Measurements from ENCODE around the gene SLC16A11.
"Not testable (repeated sequence)": the region's sequence is repeated elsewhere in the genome, so short reads cannot be mapped to it uniquely, and the experiment has no call there.

Gene SLC16A11

DNA sequence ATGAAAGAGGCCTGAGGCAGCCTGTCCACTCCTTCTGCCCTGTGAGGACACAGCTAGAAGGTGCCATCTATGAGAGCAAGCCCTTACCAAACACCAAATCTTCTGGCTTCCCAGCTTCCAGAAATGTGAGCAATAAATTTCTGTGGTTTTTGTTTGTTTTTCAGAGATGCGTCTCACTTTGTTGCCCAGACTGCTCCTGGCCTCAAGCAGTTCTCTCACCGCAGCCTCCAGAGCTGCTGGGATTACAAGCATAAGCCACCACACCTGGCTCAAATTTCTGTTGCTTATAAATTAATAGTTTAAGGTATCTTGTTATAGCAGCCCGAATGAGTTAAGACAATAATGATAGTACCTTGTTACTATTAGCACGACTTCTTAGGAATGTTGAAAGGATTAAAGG lies 12.5 kb upstream of the SLC16A11 start:
- no peaks in the 10 kb centered on the region for H3K9me3 ChIP-seq (ENCODE audit: control insufficient read depth in 2 of 2, low read length in 2 of 2)
- no peaks in the 10 kb centered on the region for H3K4me1 ChIP-seq (ENCODE audit: control insufficient read depth, insufficient read depth, low read length)
- no peak overlapping the region for H3K9ac ChIP-seq (ENCODE audit: low read length in 2 of 2)
- no peak overlapping the region for H3K27ac ChIP-seq (ENCODE audit: low read length)
- H3K4me3 ChIP-seq (ENCODE audit: low read length in 2 of 2): no peak overlapping the region
- no peaks in the 10 kb centered on the region for H3K36me3 ChIP-seq (ENCODE audit: control insufficient read depth in 2 of 2, insufficient read depth in 2 of 2, low read length in 2 of 2)
- H3K27me3 ChIP-seq (ENCODE audit: control insufficient read depth in 1 of 2, insufficient read depth in 2 of 2, low read length in 2 of 2): peaks cover 3% of the 10 kb centered on the region in 2 donors

DNA sequence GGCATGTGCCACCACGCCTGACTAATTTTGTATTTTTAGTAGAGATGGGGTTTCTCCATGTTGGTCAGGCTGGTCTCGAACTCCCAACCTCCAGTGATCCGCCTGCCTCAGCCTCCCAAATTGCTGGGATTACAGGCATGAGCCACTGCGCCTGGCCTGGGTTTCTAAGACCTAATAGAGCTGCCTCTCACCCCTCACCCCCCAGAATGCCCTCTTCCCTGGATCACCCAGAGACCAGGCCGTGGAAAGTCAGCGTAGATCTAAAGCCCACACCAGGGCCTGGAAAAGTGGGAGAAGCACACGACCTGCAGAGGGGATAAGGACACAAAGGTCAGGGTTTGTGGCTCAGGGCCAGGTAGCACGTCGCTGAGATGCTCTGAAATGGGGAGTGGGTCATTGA lies 6.7 kb upstream of the SLC16A11 start:
- H3K4me3 ChIP-seq (ENCODE audit: low read length in 2 of 2); H3K36me3 ChIP-seq (ENCODE audit: control insufficient read depth in 2 of 2, insufficient read depth in 2 of 2, low read length in 2 of 2); H3K9me3 ChIP-seq (ENCODE audit: control insufficient read depth in 2 of 2, low read length in 2 of 2); H3K27ac ChIP-seq (ENCODE audit: low read length); H3K9ac ChIP-seq (ENCODE audit: low read length in 2 of 2); H3K27me3 ChIP-seq (ENCODE audit: control insufficient read depth in 1 of 2, insufficient read depth in 2 of 2, low read length in 2 of 2): not testable (repeated sequence)
- peaks cover 10% of the 10 kb centered on the region for H3K4me1 ChIP-seq (ENCODE audit: control insufficient read depth, insufficient read depth, low read length)

DNA sequence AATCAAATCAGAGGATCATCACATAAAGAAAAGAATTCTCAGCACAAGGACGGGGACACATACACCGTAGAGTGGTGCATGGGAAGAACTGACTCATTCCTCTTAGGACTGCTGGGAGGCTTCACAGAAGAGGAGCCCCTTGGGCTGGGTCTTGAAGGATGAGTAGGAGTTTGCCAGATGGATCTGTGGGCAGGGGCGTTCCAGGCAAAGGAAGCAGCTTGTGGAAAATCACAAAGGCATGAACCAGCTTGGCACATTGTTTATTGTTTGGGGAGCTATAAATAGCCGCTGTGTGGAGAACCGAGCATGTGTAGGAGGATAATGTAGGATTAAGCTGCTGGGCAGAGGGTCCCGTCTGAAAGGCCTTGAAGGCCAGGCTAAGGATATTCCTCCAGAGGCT lies 5.1 kb upstream of the SLC16A11 start:
- peaks cover 5 to 7% of the 10 kb centered on the region in 2 donors for H3K27me3 ChIP-seq (ENCODE audit: control insufficient read depth in 1 of 2, insufficient read depth in 2 of 2, low read length in 2 of 2)
- no peaks in the 10 kb centered on the region for H3K36me3 ChIP-seq (ENCODE audit: control insufficient read depth in 2 of 2, insufficient read depth in 2 of 2, low read length in 2 of 2)
- H3K4me1 ChIP-seq (ENCODE audit: control insufficient read depth, insufficient read depth, low read length): peaks cover 10% of the 10 kb centered on the region
- no peak overlapping the region for H3K4me3 ChIP-seq (ENCODE audit: low read length in 2 of 2)
- H3K9ac ChIP-seq (ENCODE audit: low read length in 2 of 2): no peak overlapping the region
- no peaks in the 10 kb centered on the region for H3K9me3 ChIP-seq (ENCODE audit: control insufficient read depth in 2 of 2, low read length in 2 of 2)
- no peak overlapping the region for H3K27ac ChIP-seq (ENCODE audit: low read length)

DNA sequence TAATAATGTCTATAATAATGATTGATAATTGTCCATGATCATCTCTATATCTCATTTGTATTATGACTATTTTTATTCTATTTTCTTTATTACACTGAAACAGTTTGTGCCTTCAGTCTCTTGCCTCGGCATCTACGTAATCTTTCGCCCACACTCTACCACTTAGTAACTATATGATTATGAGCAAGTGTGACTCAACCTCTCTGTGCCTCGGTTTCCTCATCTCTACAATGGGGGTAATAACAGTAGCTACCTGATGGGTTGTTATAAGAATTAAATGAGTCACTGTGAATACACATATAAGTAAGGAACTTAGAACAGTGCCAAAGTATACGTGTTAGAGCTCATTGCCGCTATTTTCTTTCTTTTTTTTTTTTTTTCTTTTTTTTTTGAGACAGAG lies 3.7 kb upstream of the SLC16A11 start:
- H3K4me1 ChIP-seq (ENCODE audit: control insufficient read depth, insufficient read depth, low read length): peaks cover 22% of the 10 kb centered on the region

DNA sequence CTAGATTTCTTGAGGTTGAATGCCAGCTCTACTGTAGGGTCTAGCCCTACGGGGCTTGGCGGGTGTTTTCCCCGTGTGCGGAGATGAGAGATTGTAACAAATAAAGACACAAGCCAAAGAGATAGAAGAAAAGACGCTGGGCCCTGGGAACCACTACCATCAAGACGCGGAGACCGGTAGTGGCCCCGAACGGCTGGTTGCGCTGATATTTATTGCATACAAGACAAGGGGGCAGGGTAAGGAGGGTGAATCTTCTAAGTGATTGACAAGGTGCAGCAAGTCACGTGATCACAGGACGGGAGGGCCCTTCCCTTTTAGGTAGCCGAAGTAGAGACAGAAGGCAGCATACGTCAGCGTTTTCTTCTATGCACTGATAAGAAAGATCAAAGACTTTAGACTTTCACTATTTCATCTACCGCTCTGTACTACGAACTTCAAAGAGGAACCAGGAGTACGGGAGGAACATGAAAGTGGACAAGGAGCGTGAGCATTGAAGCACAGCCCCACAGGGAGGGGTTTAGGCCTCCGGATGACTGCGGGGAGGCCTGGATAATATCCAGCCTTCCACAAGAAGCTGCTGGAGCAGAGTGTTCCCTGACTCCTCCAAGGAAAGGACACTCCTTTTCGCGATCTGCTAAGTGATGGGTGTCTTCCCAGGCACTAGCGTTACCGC lies 3.0 kb upstream of the SLC16A11 start:
- peak overlapping the region; percentile 42 to 53 for H3K9ac ChIP-seq (ENCODE audit: low read length in 2 of 2)
- H3K27me3 ChIP-seq (ENCODE audit: control insufficient read depth in 1 of 2, insufficient read depth in 2 of 2, low read length in 2 of 2): peaks cover 24 to 26% of the 10 kb centered on the region in 2 donors
- peak overlapping the region; percentile 61 to 81 for H3K4me3 ChIP-seq (ENCODE audit: low read length in 2 of 2)
- peak overlapping the region; percentile 46 for H3K27ac ChIP-seq (ENCODE audit: low read length)
- H3K4me1 ChIP-seq (ENCODE audit: control insufficient read depth, insufficient read depth, low read length): peaks cover 22% of the 10 kb centered on the region
- H3K36me3 ChIP-seq (ENCODE audit: control insufficient read depth in 2 of 2, insufficient read depth in 2 of 2, low read length in 2 of 2); H3K9me3 ChIP-seq (ENCODE audit: control insufficient read depth in 2 of 2, low read length in 2 of 2): not testable (repeated sequence)

More for the DNA sequence above, 3.7 kb upstream of the SLC16A11 start:
- Histone ChIP-seq H3K4me3 (ENCODE audit: low read length in 2 of 2) (no peak overlapping the region), H3K36me3 (ENCODE audit: control insufficient read depth in 2 of 2, insufficient read depth in 2 of 2, low read length in 2 of 2) (no peaks in the 10 kb centered on the region), H3K9ac (ENCODE audit: low read length in 2 of 2) (peak overlapping the region in 1 of 2 donors; percentile 53), H3K27ac (ENCODE audit: low read length) (no peak overlapping the region), H3K9me3 (ENCODE audit: control insufficient read depth in 2 of 2, low read length in 2 of 2) (no peaks in the 10 kb centered on the region), H3K27me3 (ENCODE audit: control insufficient read depth in 1 of 2, insufficient read depth in 2 of 2, low read length in 2 of 2) (peaks cover 19 to 21% of the 10 kb centered on the region in 2 donors)

DNA sequence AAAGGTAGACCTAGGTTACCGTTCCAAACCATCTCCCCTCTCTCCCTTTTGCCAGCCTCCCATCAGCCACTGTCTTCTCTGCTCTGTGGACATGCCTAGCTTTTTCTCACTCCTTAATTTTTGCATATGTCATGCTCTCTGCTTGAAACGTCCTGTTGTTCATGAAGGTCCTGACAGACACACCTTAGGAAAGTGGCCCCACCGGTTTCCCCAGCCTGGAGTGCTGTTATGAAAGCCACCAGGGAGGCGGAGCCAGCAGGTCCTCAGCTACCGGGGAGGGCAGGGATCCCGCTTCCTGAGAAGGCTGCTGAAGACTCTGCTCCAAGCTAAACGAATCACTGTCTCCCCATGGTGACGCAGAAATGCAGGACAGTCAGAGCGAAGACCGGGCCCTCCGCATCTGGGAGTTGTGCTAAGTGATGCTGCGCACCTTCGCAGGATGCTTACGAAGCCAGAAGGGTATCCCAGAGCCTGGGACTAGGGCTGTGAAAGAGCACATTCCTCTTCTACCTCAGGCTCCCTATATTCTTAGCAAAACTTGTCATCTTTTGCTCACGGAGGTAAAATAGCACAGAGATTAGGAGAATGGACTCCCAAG lies 2.3 kb upstream of the SLC16A11 start:
- no peaks in the 10 kb centered on the region for H3K9me3 ChIP-seq (ENCODE audit: control insufficient read depth in 2 of 2, low read length in 2 of 2)
- peak overlapping the region; percentile 46 for H3K27ac ChIP-seq (ENCODE audit: low read length)
- peaks cover 22% of the 10 kb centered on the region for H3K4me1 ChIP-seq (ENCODE audit: control insufficient read depth, insufficient read depth, low read length)
- peaks cover 27% of the 10 kb centered on the region in 2 donors for H3K27me3 ChIP-seq (ENCODE audit: control insufficient read depth in 1 of 2, insufficient read depth in 2 of 2, low read length in 2 of 2)
- peak overlapping the region; percentile 42 to 53 for H3K9ac ChIP-seq (ENCODE audit: low read length in 2 of 2)
- peak overlapping the region; percentile 61 to 81 for H3K4me3 ChIP-seq (ENCODE audit: low read length in 2 of 2)
- H3K36me3 ChIP-seq (ENCODE audit: control insufficient read depth in 2 of 2, insufficient read depth in 2 of 2, low read length in 2 of 2): no peaks in the 10 kb centered on the region

DNA sequence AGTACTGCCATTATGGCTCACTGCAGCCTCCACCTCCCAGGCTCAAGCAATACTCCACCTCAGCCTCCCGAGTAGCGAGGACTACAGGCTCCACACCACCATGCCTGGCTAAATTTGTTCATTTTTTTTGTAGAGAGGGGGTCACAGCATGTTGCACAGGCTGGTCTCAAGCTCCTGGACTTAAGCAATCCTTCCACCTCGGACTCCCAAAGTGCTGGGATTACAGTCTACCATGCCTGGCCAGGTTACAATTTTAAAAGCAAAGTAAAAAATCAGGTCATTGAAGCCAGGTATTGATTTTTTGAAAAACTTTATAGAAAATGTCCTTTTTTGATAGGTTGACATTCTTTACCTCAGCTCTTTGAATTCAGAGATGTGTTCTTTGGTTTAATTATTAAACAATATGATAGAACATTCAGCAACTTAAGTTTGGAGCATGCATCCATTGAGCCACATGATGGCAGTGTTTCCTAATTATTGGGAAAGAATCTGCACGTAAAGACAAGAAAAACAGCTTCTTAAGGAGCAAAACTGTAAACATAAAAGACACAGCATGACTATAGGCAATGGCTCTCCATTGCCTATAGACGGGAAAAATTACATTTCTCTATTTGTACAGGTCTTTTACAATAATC lies 1.7 kb upstream of the SLC16A11 start:
- peak overlapping the region; percentile 61 to 81 for H3K4me3 ChIP-seq (ENCODE audit: low read length in 2 of 2)
- no peak overlapping the region for H3K27ac ChIP-seq (ENCODE audit: low read length)
- no peaks in the 10 kb centered on the region for H3K9me3 ChIP-seq (ENCODE audit: control insufficient read depth in 2 of 2, low read length in 2 of 2)
- H3K4me1 ChIP-seq (ENCODE audit: control insufficient read depth, insufficient read depth, low read length): peaks cover 22% of the 10 kb centered on the region
- H3K27me3 ChIP-seq (ENCODE audit: control insufficient read depth in 1 of 2, insufficient read depth in 2 of 2, low read length in 2 of 2): peaks cover 27 to 29% of the 10 kb centered on the region in 2 donors
- no peaks in the 10 kb centered on the region for H3K36me3 ChIP-seq (ENCODE audit: control insufficient read depth in 2 of 2, insufficient read depth in 2 of 2, low read length in 2 of 2)
- no peak overlapping the region for H3K9ac ChIP-seq (ENCODE audit: low read length in 2 of 2)

DNA sequence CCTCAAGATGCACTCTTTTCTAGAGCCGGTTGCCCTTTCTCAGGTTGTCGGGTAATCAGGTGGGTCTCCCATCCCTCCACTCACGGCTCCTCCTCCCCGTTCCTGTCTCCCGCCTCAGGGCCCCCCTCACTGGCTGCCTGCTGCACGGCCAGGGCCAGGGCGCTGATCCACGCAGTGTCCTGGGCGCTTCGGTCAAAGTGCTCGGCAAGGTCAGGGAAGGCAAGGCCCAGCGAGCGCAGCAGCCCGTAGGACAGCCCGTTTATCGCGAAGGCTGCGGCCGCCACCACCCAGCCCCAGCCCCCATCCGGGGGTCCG lies 753 bp downstream of the SLC16A11 start:
- Histone ChIP-seq H3K4me1 (ENCODE audit: control insufficient read depth, insufficient read depth, low read length) (peaks cover 22% of the 10 kb centered on the region), H3K9me3 (ENCODE audit: control insufficient read depth in 2 of 2, low read length in 2 of 2) (no peaks in the 10 kb centered on the region), H3K36me3 (ENCODE audit: control insufficient read depth in 2 of 2, insufficient read depth in 2 of 2, low read length in 2 of 2) (no peaks in the 10 kb centered on the region), H3K4me3 (ENCODE audit: low read length in 2 of 2) (peak overlapping the region; percentile 44 to 69), H3K27me3 (ENCODE audit: control insufficient read depth in 1 of 2, insufficient read depth in 2 of 2, low read length in 2 of 2) (peaks cover 27% of the 10 kb centered on the region in 2 donors), H3K27ac (ENCODE audit: low read length) (no peak overlapping the region), H3K9ac (ENCODE audit: low read length in 2 of 2) (peak overlapping the region in 1 of 2 donors; percentile 28)

DNA sequence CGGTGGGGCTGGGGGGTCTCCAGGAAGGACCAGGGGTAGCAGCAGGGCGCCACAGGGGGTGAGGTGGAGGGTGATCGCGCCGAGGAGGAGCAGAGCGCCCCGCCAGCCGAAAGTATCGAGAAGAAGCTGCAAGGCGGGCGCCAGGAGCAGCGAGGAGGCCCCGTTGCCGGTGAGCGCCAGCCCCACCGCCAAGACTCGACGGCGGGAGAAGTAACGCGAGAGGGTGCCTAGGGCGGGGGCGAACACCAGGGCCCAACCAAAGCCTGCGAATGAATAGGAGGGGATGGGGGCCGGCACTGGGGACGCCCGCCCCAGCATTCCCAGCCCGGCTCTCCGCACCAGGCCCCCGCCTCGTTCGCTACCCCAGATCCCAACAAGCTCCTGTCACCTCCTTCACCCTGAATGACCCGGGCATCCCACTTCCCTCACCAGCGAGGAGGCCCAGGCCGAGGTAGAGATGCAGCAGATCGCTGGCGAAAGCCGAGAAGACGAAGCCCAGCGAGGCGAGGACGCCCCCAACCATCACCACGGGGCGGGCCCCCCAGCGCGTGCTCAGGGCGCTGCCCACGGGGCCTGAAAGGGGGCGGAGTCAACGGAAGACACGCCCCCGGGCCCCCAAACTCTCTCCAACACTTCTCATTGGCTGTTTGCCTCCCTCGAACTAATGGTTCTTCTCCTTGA lies 1.3 kb downstream of the SLC16A11 start:
- peaks cover 27% of the 10 kb centered on the region in 2 donors for H3K27me3 ChIP-seq (ENCODE audit: control insufficient read depth in 1 of 2, insufficient read depth in 2 of 2, low read length in 2 of 2)
- H3K27ac ChIP-seq (ENCODE audit: low read length): no peak overlapping the region
- no peaks in the 10 kb centered on the region for H3K9me3 ChIP-seq (ENCODE audit: control insufficient read depth in 2 of 2, low read length in 2 of 2)
- H3K4me1 ChIP-seq (ENCODE audit: control insufficient read depth, insufficient read depth, low read length): peaks cover 22% of the 10 kb centered on the region
- peak overlapping the region in 1 of 2 donors; percentile 28 for H3K9ac ChIP-seq (ENCODE audit: low read length in 2 of 2)
- H3K4me3 ChIP-seq (ENCODE audit: low read length in 2 of 2): peak overlapping the region; percentile 44 to 69
- no peaks in the 10 kb centered on the region for H3K36me3 ChIP-seq (ENCODE audit: control insufficient read depth in 2 of 2, insufficient read depth in 2 of 2, low read length in 2 of 2)

DNA sequence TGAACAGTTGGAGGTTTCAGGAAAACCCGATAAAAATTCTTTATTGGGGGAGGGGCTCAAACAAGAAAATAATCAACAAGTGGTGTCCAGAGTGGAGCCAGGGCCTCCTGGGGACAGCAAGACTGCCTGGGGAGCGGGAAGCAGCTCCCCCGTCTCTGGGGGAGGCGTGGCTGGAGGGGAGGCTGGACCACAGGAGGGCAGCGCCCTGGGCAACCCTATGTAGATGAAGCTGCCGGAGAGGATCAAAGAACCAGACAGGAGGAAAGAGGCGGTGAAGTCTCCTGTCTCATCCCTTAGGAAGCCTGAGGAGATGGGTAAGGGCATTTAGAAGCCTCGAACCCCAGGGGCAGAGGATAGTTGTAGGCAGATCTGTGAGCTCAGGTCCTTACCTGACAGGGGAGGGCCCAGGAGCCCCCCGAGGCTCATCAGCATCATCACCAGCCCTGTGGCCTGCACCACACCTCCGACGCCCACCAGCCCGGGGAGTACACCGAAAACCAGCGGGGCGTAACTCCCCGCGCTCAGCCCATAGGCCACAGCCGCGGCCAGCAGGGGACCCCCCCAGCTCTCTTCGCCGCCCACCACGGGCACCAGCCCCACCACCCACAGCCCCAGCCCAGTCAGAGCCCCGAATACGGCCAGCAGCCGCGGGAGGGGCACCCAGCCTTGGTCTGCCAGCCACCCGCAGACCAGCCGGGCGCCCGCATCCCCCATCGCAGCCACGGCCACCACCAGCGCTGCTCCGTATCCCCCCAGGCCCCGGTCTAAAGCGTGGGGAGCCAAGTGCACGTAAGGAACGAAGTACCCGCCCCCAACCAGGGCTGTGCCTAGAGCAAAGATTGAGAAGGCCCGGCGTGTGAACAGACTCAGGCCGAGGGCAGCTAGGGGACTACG lies 2.0 kb downstream of the SLC16A11 start:
- Histone ChIP-seq H3K4me1 (ENCODE audit: control insufficient read depth, insufficient read depth, low read length) (peaks cover 22% of the 10 kb centered on the region), H3K27ac (ENCODE audit: low read length) (no peak overlapping the region), H3K27me3 (ENCODE audit: control insufficient read depth in 1 of 2, insufficient read depth in 2 of 2, low read length in 2 of 2) (peaks cover 27% of the 10 kb centered on the region in 2 donors), H3K36me3 (ENCODE audit: control insufficient read depth in 2 of 2, insufficient read depth in 2 of 2, low read length in 2 of 2) (no peaks in the 10 kb centered on the region), H3K4me3 (ENCODE audit: low read length in 2 of 2) (no peak overlapping the region), H3K9ac (ENCODE audit: low read length in 2 of 2) (no peak overlapping the region), H3K9me3 (ENCODE audit: control insufficient read depth in 2 of 2, low read length in 2 of 2) (no peaks in the 10 kb centered on the region)
